ENCODE measurements around the gene SRSF3. TPM values are rescaled to one million over a fixed set of nuclear protein-coding genes. Genes with fewer than 3 reads are reported as not detected.
A peak's percentile ranks its signal among the peaks of the same experiment; 100 is the strongest.

The SRSF3 gene
- total RNA-seq, 2 experiments from 2014 or later = 316 to 539 TPM

GRCh38 chr6:36594816-36595643 lies 868 bp downstream of the SRSF3 start:
- BruUV-seq (replicated peaks) = no TSS peak
- Histone ChIP-seq H3K4me1 (ENCODE audit: insufficient read depth, low read length, poor library complexity, severe bottlenecking) (peaks cover 67% of the 10 kb centered on the region), H3K4me2 (ENCODE audit: low read length) (peak overlapping the region; percentile 85), H3K4me3 (ENCODE audit: low read depth, low read length, poor library complexity, severe bottlenecking) (peak overlapping the region; percentile 97), H3K9me3 (ENCODE audit: low read length) (no peaks in the 10 kb centered on the region), H2AFZ (ENCODE audit: low read length) (no peak overlapping the region), H3K36me3 (ENCODE audit: insufficient read depth, low read length) (peaks cover 58% of the 10 kb centered on the region), H4K20me1 (ENCODE audit: insufficient read depth, low read length) (peaks cover 53% of the 10 kb centered on the region), H3K9me2 (ENCODE audit: insufficient read depth, low read length) (no peaks in the 10 kb centered on the region), H3K27ac (ENCODE audit: low read depth, low read length, poor library complexity, severe bottlenecking) (peak overlapping the region; percentile 97), H3K79me2 (ENCODE audit: insufficient read depth, low read depth, low read length) (peaks cover 59% of the 10 kb centered on the region)
- ChIA-PET POLR2A (interaction anchor here (0.6 to 1.0 kb wide), 3 partner anchors 50 to 488 kb away, joined by 3 to 5 read pairs (median 3); no protein-coding TSS in a partner anchor), CTCF (ENCODE audit: unreplicated experiment) (interaction anchor here (0.5 kb wide), 1 partner anchor 182 kb away, joined by 7 read pairs; no protein-coding TSS in a partner anchor)
- TF ChIP-seq CTCF (conservative IDR thresholded peaks at IDR 0.05; ENCODE audit: low read length) = no peak
- TF ChIP-seq EZH2phosphoT487 (IDR thresholded peaks at IDR 0.05; ENCODE audit: borderline replicate concordance, low read depth, low read length) = no peak
- peak; percentile 45 for DNase-seq (ENCODE audit: low spot score)
- intact Hi-C loops (cut with micrococcal nuclease; ENCODE audit: unreplicated experiment) = loop anchor here (1.0 to 10.0 kb wide), 4 partner anchors 48 to 410 kb away; partner anchors contain the start of genes FGD2, KCTD20, PXT1 and STK38

GRCh38 chr6:36596356-36596755 lies 2.2 kb downstream of the SRSF3 start:
- no TSS peak for BruUV-seq (replicated peaks)
- Histone ChIP-seq H3K27ac (ENCODE audit: low read depth, low read length, poor library complexity, severe bottlenecking) (peak overlapping the region; percentile 13), H3K9me2 (ENCODE audit: insufficient read depth, low read length) (no peaks in the 10 kb centered on the region), H2AFZ (ENCODE audit: low read length) (no peak overlapping the region), H3K36me3 (ENCODE audit: insufficient read depth, low read length) (peaks cover 71% of the 10 kb centered on the region), H3K4me3 (ENCODE audit: low read depth, low read length, poor library complexity, severe bottlenecking) (peak overlapping the region; percentile 97), H3K4me2 (ENCODE audit: low read length) (peak overlapping the region; percentile 85), H3K4me1 (ENCODE audit: insufficient read depth, low read length, poor library complexity, severe bottlenecking) (peaks cover 67% of the 10 kb centered on the region), H3K79me2 (ENCODE audit: insufficient read depth, low read depth, low read length) (peaks cover 72% of the 10 kb centered on the region), H3K9me3 (ENCODE audit: low read length) (no peaks in the 10 kb centered on the region), H4K20me1 (ENCODE audit: insufficient read depth, low read length) (peaks cover 64% of the 10 kb centered on the region)
- POLR2A ChIA-PET = interaction anchor here (0.8 kb wide), 1 partner anchor 96 kb away, joined by 4 read pairs; no protein-coding TSS in a partner anchor
- CTCF ChIA-PET (ENCODE audit: unreplicated experiment) = no interaction called here
- intact Hi-C loops (cut with micrococcal nuclease; ENCODE audit: unreplicated experiment) = loop anchor here (10.0 kb wide), 1 partner anchor 408 kb away; the partner anchor contains the start of gene FGD2
- TF ChIP-seq CTCF (conservative IDR thresholded peaks at IDR 0.05; ENCODE audit: low read length) (no peak), EZH2phosphoT487 (IDR thresholded peaks at IDR 0.05; ENCODE audit: borderline replicate concordance, low read depth, low read length) (no peak)
- DNase-seq (ENCODE audit: low spot score) = no peak

Data from OCI-LY7 (cell line).